Stimulated activated CD4-positive, alpha-beta T cell treated with anti-CD3 and anti-CD28 coated beads, Interleukin-1b, Interleukin-23, amount 100 ng/mL, for 1 hour (primary cell): ENCODE results near the gene BDH1.

Experiments used
- DNase-seq, 2 donors: peaks; one replicate each; pipeline ENCODE4 v3.0.0-alpha.2; 2020; ENCODE audit warnings: low read depth in 2 of 2

BDH1 gene

DNA sequence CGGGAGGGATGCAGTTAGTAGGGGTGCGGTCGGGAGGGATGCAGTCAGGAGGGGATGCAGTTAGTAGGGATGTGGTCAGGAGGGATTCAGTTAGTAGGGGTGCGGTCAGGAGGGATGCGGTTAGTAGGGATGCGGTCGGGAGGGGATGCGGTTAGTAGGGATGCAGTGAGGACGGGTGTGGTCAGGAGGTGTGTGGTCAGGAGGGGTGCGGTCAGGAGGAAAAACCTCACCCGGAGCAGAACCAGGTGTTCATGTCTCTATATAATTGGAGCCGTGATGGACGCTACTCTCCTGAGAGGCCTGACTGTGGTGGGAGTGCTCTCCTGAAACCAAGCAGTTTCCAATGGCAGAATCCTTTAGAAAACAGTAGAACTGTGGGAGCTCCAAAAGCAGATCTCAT lies 95.8 kb downstream of the BDH1 start:
- no peak for DNase-seq
